Measurements from ENCODE around the gene P2RY8. TPM values are rescaled to one million over a fixed set of nuclear protein-coding genes. Genes with fewer than 3 reads are reported as not detected.
A peak's percentile ranks its signal among the peaks of the same experiment; 100 is the strongest.

The P2RY8 gene
- total and polyA plus RNA-seq, 10 of the 15 experiments (the other 5 are each of a cell fraction or from before 2014, with no cell fraction given), result 2.0 to 64.4 (median 36.5) TPM

DNA sequence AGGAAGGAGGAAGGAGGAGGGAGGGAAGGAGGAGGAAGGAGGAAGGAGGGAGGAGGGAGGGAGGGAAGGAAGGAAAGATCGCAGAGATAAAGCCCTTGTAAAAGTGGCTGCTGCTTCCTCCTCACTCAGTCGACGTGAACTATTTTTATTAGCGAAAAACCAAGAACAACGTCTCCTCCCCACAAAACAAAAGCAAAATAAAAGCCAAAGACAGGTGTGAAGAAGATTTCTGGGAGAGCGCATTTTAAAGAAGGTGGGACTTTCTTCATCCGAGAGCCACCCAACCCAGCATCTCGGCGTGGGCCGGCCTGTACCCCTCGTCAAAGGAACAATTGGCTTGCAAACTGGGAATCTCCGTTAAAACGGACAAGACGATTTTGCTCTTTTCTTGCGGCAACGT lies 43.6 kb downstream of the P2RY8 start:
- peaks cover 21% of the 10 kb centered on the region for H3K79me2 ChIP-seq (ENCODE audit: control insufficient read depth, insufficient read depth, low read length)
- H3K4me1 ChIP-seq (ENCODE audit: control insufficient read depth, insufficient read depth, low read length), result peaks cover 22% of the 10 kb centered on the region
- peak; percentile 12 for ATAC-seq
- H3K9ac ChIP-seq (ENCODE audit: control insufficient read depth, insufficient read depth, low read length), result peak overlapping the region; percentile 83
- WGBS (ENCODE audit: insufficient coverage, insufficient replicate concordance, low lambda C conversion rate, missing lambda C conversion rate), result under 1% methylated on average over 16 of the region's 16 CpGs
- no peak overlapping the region for H2AFZ ChIP-seq (ENCODE audit: control insufficient read depth, low read depth, low read length)
- H3K36me3 ChIP-seq (ENCODE audit: control insufficient read depth in 2 of 2, insufficient read depth in 2 of 2, low read length in 1 of 2), result peaks cover 7 to 8% of the 10 kb centered on the region in 2 experiments; a peak in 3 of 4 replicates
- in situ Hi-C loops (cut with MboI), result no loop called here
- intact Hi-C loops (cut with micrococcal nuclease; ENCODE audit: unreplicated experiment), result loop anchor here (2.0 kb wide), 1 partner anchor 43 kb away; the partner anchor contains the start of gene P2RY8
- no TSS peak for BruUV-seq (replicated peaks)
- RAD21 ChIA-PET (ENCODE audit: unreplicated experiment), result no interaction called here
- H3K4me2 ChIP-seq (ENCODE audit: control insufficient read depth, insufficient read depth), result peak overlapping the region; percentile 100
- POLR2A ChIA-PET, result no interaction called here
- no peaks in the 10 kb centered on the region; the same call in 2 of the 3 replicates for H3K9me3 ChIP-seq (replicated peaks; ENCODE audit: control insufficient read depth, insufficient read depth, low read length)
- SMC1A ChIA-PET (ENCODE audit: uncharacterized antibody, unreplicated experiment), result no interaction called here
- TF ChIP-seq NR2C2 (IDR thresholded peaks at IDR 0.05; ENCODE audit: borderline replicate concordance, control insufficient read depth, insufficient read length, low read depth) (no peak), KLF5 (IDR thresholded peaks at IDR 0.05; ENCODE audit: partially characterized antibody) (no peak), SPI1 (IDR thresholded peaks at IDR 0.05; ENCODE audit: borderline replicate concordance, insufficient read depth, low read depth, low read length) (no peak), IRF4 (IDR thresholded peaks at IDR 0.05; ENCODE audit: low read depth, low read length) (0 out of 2 replicates have a peak, but pooled peaks have one; percentile 31), RB1 (IDR thresholded peaks at IDR 0.05; ENCODE audit: borderline replicate concordance) (no peak), CHD1 (IDR thresholded peaks at IDR 0.05; ENCODE audit: low read depth, low read length) (no peak), MYB (IDR thresholded peaks at IDR 0.05; ENCODE audit: borderline replicate concordance, low read depth, low read length) (no peak), RAD51 (IDR thresholded peaks at IDR 0.05) (no peak), CBX5 (IDR thresholded peaks at IDR 0.05; ENCODE audit: low read depth) (0 out of 2 replicates have a peak, but pooled peaks have one; percentile 3), PAX8 (IDR thresholded peaks at IDR 0.05) (no peak), RAD21 (IDR thresholded peaks at IDR 0.05; ENCODE audit: insufficient read depth, low read depth, low read length) (no peak), PML (IDR thresholded peaks at IDR 0.05; ENCODE audit: low read length) (no peak), MXI1 (IDR thresholded peaks at IDR 0.05; ENCODE audit: low read depth, low read length) (0 out of 2 replicates have a peak, but pooled peaks have one; percentile 6)
- TF ChIP-seq, protein P1, sequence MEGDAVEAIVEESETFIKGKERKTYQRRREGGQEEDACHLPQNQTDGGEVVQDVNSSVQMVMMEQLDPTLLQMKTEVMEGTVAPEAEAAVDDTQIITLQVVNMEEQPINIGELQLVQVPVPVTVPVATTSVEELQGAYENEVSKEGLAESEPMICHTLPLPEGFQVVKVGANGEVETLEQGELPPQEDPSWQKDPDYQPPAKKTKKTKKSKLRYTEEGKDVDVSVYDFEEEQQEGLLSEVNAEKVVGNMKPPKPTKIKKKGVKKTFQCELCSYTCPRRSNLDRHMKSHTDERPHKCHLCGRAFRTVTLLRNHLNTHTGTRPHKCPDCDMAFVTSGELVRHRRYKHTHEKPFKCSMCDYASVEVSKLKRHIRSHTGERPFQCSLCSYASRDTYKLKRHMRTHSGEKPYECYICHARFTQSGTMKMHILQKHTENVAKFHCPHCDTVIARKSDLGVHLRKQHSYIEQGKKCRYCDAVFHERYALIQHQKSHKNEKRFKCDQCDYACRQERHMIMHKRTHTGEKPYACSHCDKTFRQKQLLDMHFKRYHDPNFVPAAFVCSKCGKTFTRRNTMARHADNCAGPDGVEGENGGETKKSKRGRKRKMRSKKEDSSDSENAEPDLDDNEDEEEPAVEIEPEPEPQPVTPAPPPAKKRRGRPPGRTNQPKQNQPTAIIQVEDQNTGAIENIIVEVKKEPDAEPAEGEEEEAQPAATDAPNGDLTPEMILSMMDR (IDR thresholded peaks at IDR 0.05 in 2 of 3, conservative IDR thresholded peaks at IDR 0.05 in 1 of 3; ENCODE audit: control insufficient read depth in 2 of 3, extremely low read depth in 1 of 3, insufficient read depth in 1 of 3, low read depth in 3 of 3, low read length in 3 of 3), result no peak
- TF ChIP-seq, protein P2, sequence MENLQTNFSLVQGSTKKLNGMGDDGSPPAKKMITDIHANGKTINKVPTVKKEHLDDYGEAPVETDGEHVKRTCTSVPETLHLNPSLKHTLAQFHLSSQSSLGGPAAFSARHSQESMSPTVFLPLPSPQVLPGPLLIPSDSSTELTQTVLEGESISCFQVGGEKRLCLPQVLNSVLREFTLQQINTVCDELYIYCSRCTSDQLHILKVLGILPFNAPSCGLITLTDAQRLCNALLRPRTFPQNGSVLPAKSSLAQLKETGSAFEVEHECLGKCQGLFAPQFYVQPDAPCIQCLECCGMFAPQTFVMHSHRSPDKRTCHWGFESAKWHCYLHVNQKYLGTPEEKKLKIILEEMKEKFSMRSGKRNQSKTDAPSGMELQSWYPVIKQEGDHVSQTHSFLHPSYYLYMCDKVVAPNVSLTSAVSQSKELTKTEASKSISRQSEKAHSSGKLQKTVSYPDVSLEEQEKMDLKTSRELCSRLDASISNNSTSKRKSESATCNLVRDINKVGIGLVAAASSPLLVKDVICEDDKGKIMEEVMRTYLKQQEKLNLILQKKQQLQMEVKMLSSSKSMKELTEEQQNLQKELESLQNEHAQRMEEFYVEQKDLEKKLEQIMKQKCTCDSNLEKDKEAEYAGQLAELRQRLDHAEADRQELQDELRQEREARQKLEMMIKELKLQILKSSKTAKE (IDR thresholded peaks at IDR 0.05; ENCODE audit: low read depth, poor library complexity, severe bottlenecking), result no peak
- TF ChIP-seq, protein P3, sequence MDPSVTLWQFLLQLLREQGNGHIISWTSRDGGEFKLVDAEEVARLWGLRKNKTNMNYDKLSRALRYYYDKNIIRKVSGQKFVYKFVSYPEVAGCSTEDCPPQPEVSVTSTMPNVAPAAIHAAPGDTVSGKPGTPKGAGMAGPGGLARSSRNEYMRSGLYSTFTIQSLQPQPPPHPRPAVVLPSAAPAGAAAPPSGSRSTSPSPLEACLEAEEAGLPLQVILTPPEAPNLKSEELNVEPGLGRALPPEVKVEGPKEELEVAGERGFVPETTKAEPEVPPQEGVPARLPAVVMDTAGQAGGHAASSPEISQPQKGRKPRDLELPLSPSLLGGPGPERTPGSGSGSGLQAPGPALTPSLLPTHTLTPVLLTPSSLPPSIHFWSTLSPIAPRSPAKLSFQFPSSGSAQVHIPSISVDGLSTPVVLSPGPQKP (IDR thresholded peaks at IDR 0.05; ENCODE audit: low read depth, low read length), result no peak
- DNase-seq (ENCODE audit: low read depth, low spot score), result no peak
- H3K4me3 ChIP-seq, result peak overlapping the region; percentile 78
- H3K27ac ChIP-seq (ENCODE audit: control insufficient read depth, insufficient read depth), result peak overlapping the region; percentile 87
- no peak for FAIRE-seq
- no peaks in the 10 kb centered on the region for H4K20me1 ChIP-seq (ENCODE audit: control insufficient read depth, insufficient read depth)
- CTCF ChIA-PET, result no interaction called here
- no peaks in the 10 kb centered on the region for H3K27me3 ChIP-seq (replicated peaks in 1 of 2; ENCODE audit: control insufficient read depth in 2 of 2, insufficient read depth in 2 of 2, low read length in 1 of 2)
